Heart left ventricle (tissue), 13 donors: Measurements from ENCODE around the gene FBXW4.

Source experiments
- CTCF ChIP-seq, 12 donors: fragments of 200-600 bp; sonication (generic) in 4 of 12; IDR thresholded peaks; one replicate each; pipeline versions ENCODE4 v1.5.0 to v1.8.0; 2018 to 2022; ENCODE audit warnings: antibody characterized with exemption in 12 of 12, mild to moderate bottlenecking in 5 of 12
- POLR2A ChIP-seq, 2 donors: fragments of 450-650 bp; IDR thresholded peaks; one replicate each; pipeline ENCODE4 v1.6.1; 2017; ENCODE audit warnings: antibody characterized with exemption in 2 of 2, mild to moderate bottlenecking in 2 of 2, moderate library complexity in 2 of 2
- donor health status: ischemic (EF 13 %, LVEDD 7.1; RV severe dilation, severe dysfunction).
- donor health status: DM: no; HTN: yes; CAD: no.
- donor health status: DM: no; HTN: no; CAD: no.
- donor health status: ischemic (EF 25% LVEDD 6.9; RV normal size, moderate dysfunction).
- donor health status: ischemic (EF 25% LVEDD 5.7; RV mildly dilated, moderate dysfunction).
- donor health status: ischemic (EF 35%, LVEDD 5.7; RV mildly dilated, moderate dysfunction).
- donor health status: nonischemic (EF 11% LVEDD 7.7; RV severe dilation, severe dysfunction).
- donor health status: DM: yes; HTN: yes; CAD: no.
- donor health status: PGD.
- donor health status: ischemic (EF 29% LVEDD 5.4; RV normal size, mild dysfunction).
- donor health status: nonischemic (EF 23%, LVEDD 6.1; RV moderate dilation, normal function).

- TF ChIP-seq CTCF (IDR thresholded peaks at IDR 0.05) (no peak), POLR2A (IDR thresholded peaks at IDR 0.05) (no peak)
These were observed 36.0 kb downstream of the FBXW4 start for GRCh38 chr10:101658975-101659374.
